HG03378 (cell line): ENCODE results near the gene PPP1R37.
"Not testable (repeated sequence)": the region's sequence is repeated elsewhere in the genome, so short reads cannot be mapped to it uniquely, and the experiment has no call there.

Experiments
- ATAC-seq: cut with Tn5 transposase; IDR thresholded peaks from one replicate; pipeline ENCODE4 v1.9.1; 2021; ENCODE audit warnings: mild to moderate bottlenecking, moderate library complexity; ENCODE audit not compliant: unreplicated experiment

PPP1R37 gene

DNA sequence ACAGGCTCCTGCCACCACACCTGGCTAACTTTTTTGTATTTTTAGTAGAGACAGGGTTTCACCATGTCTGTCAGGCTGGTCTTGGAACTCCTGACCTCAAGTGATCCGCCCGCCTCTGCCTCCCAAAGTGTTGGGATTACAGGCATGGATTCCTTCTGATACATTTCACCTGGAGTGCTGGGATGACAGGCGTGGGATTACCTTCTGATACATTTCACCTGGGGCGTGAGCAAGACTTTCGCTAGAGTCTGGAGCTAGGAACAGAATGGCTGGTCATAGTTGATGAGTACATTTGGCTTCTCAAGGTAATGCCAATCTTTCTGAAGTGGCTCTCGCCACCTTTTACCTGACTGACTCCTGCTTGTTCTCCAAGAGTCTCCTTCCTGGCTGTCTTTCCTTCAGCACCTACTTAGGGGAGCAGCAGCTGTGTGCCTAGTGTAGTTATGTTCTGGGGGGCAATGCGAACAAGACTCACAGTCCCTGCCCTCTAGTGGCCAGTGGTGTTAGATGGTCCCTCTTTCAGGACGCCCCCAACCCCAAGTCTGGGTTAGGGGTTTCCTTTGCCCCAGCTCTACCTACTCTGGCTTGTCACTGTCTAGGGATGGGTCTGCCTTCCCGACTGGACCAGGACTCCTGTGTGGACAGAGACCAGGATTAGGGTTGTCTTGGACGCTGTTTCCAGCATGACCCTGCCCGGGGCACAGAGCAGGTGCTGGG lies 19.3 kb downstream of the PPP1R37 start:
- no peak for ATAC-seq

DNA sequence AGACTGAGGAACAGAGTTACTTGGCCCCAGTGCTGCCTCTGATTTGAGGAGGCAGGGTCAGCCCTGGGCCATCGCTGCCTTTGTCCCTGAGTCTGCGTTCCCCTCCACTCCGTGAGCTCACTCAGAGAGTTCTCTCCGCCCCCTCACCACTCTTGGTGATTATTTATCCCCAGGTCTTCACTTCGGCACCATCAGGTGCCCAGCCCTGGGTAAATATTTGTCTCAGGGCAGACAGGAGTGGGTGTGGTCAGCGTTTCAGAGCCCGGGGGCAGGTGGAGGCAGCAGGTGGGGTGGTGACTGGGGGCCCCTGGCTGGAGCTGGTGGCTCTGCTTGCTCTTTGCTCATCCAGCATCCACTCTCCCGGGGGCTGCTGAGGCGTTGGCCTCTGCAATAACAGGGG lies 20.6 kb downstream of the PPP1R37 start:
- ATAC-seq: no peak

DNA sequence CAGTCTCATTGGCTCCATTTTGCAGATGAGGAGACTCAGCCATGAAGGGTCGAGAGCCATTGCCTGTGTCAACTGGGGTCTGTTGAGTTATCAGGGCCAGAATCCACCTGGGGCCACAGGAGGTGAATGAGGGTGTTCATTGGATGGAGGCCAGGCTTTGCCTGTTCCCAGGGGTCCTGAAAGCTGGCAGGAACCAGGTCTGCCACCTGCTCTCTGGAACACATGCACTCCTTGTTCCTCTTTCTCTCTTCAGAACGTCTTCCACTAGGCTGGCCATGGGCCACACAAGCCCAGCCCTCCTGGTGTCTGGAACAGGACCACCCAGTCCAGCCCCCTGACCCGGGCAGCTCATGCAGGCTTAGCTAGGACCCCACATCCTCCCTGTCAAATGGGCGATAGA lies 21.1 kb downstream of the PPP1R37 start:
- ATAC-seq: no peak

DNA sequence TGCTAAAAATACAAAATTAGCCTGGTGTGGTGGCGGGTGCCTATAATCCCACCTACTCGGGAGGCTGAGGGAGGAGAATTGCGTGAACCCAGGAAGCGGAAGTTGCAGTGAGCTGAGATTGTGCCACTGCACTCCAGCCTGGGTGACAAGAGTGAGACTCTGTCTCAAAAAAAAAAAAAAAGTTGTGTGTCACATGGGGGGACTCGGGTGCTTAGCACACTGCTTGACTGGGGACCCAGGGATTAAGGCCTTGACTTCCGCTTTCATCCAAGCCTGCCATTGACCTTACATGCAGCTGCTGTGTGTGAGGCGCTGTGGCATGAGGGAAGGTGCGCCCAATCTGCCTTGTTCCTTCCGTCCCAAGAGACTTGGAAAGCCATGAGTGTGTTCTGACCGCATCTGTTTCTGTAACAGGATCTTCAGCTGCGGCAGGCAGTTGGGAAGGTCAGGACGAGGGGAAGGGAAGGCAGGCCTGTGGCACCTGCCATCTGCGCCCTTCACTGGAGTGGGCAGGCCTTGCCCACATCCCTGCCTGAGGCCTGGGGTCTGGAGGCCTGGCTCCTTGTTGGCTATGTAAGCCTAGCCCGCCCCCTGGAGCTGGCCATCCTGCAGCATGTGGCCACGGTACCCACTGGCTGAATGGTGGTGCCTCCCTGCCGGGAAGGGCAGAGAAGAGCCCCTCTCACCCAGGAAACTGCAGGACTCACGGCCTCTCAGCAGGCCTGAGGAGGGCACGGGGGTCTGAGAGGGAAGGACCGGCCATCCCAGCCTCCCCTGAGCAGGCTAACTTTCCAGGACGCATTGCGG lies 23.0 kb downstream of the PPP1R37 start:
- ATAC-seq: no peak

DNA sequence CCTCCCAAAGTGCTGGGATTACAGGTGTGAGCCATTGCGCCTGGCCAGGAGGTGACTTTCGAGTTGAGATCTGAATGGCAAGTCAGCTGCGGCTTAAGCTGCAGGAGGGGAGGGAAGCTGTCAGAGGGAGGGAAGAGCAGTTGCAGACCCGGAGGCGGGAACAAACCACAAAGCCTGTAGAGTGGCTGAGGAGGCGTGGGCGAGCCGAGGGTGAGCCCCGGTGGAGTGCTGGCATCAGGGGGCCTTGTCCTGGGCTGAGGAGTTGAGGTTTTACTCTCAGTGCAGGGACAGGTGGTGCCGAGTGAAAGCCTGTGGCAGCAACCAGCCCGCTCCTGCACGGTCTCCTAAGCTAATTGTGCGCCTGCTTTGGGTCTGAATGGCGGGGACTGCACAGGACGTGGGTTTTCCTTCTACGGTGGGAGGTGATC lies 24.2 kb downstream of the PPP1R37 start:
- no peak for ATAC-seq

DNA sequence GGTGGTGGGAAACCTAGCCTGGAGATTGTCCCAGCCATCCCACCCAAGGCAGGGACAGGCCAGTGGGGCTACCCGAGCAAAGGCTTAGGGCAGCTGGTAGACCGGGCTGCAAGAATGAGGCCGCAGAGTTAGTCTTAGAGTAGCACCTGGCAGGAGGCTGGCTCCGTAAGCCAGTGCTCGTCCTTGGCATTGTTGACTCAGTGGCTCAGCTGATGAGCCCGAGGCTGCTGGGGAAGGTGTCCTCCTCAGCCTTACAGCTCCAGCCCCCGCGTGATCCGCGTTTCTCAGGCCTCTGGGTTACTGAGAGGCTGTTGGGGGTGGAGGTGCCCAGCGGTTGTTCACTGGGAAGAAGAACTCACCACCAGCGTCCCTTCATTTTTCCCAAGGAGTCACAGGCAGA lies 24.7 kb downstream of the PPP1R37 start:
- ATAC-seq: no peak

DNA sequence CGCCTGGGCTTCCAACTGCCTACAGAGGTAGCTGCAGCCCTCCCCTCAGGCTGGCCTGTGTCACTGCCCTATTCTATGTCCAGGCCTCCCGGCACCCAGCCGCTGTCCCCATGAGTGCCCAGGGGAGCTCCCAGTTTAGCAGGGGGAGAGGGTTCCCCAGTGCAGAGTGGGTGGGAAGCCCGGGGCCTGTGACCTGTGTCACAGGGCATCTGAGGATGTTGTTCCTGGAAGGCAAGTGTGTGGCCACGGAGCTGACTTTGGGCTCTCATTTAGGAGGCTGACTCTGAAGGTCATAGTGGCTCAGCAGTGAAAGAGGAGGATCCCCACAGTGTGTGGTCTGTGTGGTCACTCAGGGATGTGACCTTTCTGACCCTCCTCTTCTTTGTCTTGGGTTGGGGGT lies 25.1 kb downstream of the PPP1R37 start:
- ATAC-seq: no peak

DNA sequence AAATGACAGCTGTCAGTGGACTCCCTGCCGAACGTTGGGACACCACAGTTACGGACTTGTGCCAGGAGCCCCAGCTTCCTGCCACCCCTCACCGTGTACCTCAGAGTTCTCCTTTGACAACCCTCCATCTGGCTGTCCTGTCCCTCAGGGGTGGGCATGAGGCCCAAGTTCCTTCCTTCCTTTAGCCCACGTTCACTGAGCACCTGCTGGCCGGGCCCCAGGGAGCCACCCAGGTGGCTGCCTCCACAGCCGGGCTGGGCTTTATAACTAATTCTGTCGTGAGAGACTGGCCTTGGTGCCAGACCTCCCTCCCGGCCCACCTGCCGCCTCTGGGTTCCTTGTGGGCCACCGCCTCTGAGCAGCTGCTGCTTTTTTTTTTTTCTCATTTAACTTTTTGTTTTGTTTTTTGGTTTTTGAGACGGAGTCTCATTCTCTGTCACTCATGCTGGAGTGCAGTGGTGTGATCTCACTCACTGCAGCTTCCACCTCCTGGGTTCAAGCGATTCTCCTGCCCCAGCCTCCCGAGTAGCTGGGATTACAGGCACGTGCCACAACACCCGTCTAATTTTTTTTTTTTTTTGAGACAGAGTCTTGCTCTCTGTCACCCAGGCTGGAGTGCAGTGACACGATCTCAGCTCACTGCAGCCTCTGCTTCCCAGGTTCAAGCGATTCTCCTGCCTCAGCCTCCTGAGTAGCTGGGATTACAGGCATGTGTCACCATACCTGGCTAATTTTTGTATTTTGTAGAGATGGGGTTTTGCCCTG lies 25.8 kb downstream of the PPP1R37 start:
- not testable (repeated sequence) for ATAC-seq

DNA sequence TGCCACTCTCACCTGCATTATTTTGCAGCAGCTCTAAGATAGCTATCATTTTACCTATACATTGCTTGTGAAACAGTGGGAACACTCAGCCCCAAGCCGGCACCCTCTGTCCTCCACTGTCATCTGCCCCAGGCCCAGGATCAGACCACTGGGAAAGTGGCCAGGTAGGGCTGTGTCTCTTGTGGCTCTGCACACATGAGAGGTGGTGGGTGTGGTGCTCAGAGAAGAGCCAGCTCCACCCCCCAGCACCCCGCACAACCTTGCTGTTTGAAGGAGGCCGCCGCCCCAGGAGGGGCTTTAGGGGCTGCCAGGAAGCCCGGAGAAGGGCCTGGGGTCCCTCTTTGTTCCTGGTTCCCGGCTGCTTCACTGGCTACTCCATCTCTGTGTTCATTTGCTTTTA lies 26.6 kb downstream of the PPP1R37 start:
- no peak for ATAC-seq

DNA sequence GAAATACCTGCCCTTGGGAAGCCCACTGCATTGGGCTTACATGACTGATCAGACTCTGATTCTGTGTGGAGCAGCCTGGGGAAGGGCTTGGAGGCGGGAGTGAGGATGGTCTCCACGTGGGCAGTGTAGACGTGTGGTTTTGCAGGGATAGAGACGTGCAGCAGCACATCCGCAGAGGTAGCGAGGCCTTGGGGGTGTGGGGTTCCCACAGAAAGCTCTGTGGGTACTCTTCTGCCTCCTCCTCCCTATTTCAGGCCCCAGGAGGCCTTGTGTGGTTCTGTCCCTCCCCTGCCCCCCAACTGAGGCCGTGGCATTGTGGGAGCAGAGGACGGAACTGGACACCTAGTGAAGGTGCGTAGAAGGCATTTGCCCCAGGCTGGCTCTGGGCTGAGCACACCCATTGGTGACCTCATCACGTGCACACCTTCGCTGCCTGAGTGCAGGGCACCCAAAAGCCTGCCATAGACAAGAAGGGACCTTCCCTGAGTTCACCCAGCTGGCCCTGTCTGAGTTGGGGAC lies 28.9 kb downstream of the PPP1R37 start:
- no peak for ATAC-seq

DNA sequence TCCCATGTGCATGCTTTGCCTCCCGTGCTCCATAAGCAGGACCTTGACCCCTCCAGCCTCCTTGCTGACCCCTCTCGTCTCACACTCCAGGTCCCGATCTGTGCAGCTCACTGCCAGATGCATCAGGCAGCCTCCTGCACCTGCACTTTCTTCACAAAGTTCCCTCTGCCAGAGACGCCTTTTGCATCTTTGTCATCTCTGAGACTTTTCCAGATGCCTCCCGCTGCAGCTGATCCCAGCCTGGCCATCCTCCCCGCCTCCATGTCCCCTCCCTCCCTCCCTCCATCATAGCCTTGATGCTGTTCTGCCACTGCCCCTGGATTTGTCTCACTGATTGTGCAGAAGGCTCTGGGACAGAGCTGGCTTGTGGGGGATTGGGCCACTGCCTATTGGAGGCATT lies 29.9 kb downstream of the PPP1R37 start:
- ATAC-seq: no peak

DNA sequence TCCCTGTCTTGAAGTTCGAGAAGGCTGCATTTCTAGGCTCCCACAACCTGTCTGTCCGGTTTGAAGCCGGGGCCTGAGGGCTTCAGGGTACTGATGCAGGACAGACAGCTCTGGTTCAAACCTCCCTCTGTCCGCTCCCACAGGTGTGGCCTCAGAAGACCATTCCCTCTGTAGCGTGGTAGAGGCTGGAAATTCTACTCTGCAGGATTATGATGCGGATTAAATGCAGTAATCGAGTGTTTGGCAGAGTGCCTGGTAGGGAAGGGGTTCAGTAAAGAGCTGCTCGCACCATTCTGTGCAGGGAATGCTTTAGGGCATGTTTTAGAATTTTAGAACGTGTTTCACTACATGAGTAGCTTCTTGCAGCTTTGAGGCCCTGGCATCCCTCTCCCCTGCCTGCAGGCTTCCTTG lies 30.5 kb downstream of the PPP1R37 start:
- no peak for ATAC-seq

DNA sequence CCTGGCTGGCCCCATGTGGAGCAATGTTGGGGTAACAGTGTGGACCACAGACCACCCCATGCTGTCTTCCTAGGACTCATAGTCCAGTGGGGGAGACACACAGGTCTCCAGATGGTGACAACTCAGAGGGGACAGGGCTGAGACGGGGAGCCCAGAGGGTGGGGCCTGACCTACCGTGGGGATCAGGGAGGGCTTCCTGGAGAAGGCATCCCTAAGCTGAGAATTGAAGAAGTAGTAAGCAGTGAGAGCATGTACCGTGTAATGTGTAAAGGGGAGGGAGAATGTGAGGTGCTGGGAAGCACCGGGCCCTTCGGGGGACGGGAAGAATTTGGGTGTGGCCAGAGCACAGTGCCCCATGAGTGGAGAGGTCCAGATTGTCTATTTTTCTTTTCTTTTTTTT lies 31.0 kb downstream of the PPP1R37 start:
- ATAC-seq: no peak

DNA sequence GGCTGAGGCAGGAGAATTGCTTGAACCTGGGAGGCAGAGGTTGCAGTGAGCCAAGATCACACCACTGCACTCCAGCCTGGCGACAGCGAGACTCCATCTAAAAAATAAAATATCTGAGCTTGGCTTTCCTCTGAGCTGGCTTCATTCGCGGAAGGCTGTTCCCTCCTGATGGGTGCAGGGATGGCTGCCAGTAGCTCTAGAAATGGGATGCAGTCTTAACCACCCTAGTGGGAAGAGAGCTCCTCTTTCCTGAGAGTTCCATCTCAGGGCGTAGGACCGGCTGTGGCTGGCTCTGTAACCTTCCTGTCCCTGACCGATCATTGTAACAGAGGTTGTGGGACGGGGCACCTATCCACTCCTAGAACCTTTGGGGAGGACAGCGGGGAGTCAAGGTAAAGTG lies 32.4 kb downstream of the PPP1R37 start:
- no peak for ATAC-seq

DNA sequence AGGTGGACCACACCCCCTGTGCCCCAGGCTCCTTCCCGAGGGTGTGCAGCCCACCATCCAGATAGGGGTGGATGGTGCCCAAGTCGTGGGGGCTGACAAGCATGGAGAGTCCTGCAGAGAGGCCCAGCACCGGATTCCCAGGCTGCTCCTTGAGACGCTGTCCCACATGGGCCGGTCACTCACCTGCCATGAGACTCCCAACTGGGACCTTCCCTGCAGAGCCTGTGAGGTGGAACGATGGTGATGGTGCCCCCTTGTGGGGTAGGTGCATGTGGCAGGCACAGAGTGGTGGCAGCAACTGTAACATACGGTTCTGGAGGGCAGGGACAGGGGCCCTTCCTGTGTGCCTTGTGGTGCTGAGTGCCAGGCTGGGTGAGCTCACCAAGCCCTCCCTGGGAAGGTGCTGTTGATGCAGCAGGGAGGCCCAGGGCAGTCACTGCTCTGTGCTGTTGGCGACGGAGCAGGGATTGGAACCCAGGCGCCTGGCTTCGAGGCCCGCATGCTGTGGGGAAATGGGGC lies 33.1 kb downstream of the PPP1R37 start:
- no peak for ATAC-seq

DNA sequence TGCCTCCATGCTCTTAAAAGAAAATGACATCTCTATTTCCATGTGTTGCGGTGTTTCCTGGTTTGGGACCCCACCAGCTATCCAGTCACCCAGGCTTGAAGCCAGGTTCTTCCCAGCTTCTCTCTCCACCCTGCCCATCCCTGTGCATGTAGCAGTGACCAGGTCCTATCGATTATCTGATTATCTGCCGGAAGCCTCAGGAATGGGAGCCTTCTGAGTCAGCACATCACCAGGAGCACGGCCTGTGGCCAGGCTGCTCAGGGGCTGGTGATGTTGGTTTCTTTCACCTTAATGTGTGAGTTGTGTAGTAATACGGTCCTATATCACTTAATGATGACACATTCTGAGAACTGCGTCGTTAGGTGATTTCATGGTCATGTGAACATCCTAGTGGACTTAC lies 33.7 kb downstream of the PPP1R37 start:
- no peak for ATAC-seq

DNA sequence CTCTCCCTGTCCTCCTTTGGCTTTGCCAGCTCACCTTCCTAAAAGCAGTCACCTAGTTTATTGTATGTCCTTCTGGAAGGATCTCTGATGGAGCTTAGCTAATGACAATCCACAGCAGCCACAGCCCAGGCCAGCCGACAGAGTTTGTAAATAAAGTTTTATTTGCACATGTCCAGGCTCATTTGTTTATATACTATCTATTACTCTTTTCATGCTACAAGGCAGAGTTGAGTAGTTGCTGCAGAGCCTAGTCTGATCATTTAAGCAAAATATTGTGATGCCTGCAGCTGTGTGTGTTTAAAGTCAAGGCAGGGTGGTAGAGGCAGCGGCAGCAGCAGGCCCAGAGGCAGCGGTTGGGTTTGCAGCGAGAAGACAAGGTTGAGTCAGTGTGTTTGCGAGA lies 35.2 kb downstream of the PPP1R37 start:
- ATAC-seq: no peak

DNA sequence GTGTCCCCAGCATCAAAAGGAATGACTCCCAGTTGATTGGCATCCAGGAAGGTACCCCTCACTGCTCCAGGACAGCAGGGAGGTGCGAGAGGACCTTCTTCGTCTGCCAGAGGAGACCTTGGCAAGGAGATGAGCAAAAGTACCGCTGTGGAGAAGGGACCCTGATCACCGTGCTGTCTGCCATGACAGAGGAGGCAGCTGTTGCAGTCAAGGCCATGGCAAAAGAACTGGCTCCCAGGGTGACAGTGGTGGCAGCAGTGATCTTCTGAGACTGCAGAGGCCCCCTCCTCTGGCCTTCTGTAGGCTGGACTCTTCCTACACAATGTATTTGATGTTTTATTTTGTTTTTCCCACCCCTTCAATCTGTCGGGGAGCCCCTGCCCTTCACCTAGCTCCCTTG lies 35.8 kb downstream of the PPP1R37 start:
- no peak for ATAC-seq

DNA sequence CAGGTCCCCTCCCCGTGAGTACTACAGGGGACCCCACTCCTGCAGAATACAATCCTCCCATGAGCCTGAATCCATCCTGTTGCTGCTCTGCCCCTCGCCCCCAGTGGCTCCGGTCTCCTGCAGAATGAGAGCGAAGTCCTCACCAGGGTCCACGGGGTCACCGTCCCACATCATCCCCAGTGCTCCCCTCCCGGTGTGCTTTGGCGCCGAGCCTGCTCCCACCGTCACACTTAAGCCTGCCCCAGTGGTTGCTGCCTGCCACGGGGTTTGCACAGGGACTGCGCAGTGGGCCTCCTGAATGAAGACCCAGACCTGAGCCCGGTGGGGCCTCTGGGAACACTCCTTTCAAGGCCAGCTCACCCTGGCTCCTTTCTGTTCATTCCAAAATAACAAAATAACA lies 37.3 kb downstream of the PPP1R37 start:
- no peak for ATAC-seq

DNA sequence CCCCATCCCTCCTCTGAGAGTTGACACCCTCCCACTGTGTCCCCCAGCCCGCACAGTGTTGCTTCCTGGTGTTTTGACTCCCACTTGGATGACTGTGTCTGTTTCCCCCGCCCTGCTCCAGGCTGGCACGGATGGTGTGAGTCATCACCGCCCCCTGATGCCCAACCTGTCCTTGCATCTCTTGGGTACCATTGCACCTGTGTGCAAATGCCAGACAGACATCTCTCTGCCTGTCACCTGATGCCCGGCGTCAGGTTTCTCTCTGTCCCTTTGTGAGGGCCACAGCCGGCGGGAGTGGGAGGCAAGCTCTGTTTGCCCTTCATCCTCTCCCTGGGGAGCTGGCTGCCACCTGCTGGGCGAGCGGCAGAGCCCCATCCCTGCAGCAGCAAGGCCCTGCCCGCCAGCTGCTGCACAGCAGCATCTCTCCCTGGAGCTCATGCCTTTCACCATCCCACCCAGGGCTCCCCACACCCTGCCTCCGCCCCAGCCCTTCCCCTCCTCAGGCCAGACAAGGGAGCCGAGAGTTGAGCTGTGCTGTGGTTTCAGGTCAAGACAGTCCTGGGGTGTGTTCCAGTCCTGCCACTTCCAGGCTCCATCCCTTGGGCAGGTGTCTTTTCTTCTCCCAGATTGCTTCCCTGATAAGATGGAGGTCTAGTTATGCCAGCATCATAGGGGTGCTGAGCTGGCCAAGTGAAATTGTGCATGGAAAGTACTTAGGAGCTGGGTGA lies 38.1 kb downstream of the PPP1R37 start:
- no peak for ATAC-seq

DNA sequence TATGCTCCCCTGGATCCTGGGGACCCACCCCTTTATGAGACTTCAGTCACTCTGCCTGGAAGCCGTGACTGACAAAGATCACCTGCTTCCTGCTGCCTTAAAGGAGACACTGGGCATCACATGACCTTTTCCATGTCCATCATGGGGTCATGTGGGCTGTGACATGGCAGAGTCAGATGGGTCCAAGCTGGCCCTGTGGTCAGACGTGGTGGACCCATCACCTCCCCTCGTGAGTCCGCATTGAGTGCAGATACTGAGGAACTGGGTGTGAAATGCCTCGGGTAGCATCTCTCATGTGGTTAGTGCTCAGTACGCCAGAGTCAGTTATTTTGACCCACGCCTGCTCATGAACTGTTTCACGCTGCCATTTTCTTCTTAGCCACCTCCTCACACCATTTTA lies 40.7 kb downstream of the PPP1R37 start:
- ATAC-seq: no peak
